M059J (cell line): Measurements from ENCODE around the gene TRA2A. TPM values are rescaled to one million over a fixed set of nuclear protein-coding genes. Genes with fewer than 3 reads are reported as not detected.
"Not testable (repeated sequence)": the region's sequence is repeated elsewhere in the genome, so short reads cannot be mapped to it uniquely, and the experiment has no call there.

Experiments used
- DNase-seq: peaks from one replicate; pipeline ENCODE4 v3.0.0-alpha.2; 2012; ENCODE audit warnings: low read depth
- total RNA-seq: library from RNA; depleted of rRNA; stranded (reverse); fragments of >200 nt; shearing (Covaris generic); gene quantifications from 2 replicates; pipeline ENCODE4 v1.2.3, GENCODE V29; 2014; rRNA removed

Gene TRA2A
- 27.5 and 31.6 TPM in 2 replicates for total RNA-seq

- DNase-seq = peak; percentile 95
These were observed at the start of gene TRA2A for GRCh38 chr7:23531794-23532489. TRA2A (minus strand) TSS chr7:23531981; CDS start chr7:23531824, 157 bp downstream.

- peak; percentile 74 for DNase-seq
These were observed 38.9 kb upstream of the TRA2A start for GRCh38 chr7:23570592-23571200.

- no peak for DNase-seq
These were observed 26.5 kb upstream of the TRA2A start for GRCh38 chr7:23558303-23558702.

- no peak for DNase-seq
These were observed 15.9 kb upstream of the TRA2A start for GRCh38 chr7:23547662-23548061.

- peak; percentile 89 for DNase-seq
These were observed 15.3 kb upstream of the TRA2A start for GRCh38 chr7:23546897-23547572.

- DNase-seq = no peak
These were observed 13.7 kb upstream of the TRA2A start for GRCh38 chr7:23545493-23545892.

GRCh38 chr7:23544913-23545354 lies 13.2 kb upstream of the TRA2A start:
- peak; percentile 70 for DNase-seq

GRCh38 chr7:23542752-23543151 lies 11.0 kb upstream of the TRA2A start:
- DNase-seq = no peak

GRCh38 chr7:23539494-23539907 lies 7.7 kb upstream of the TRA2A start:
- no peak for DNase-seq

- no peak for DNase-seq
These were observed 6.5 kb upstream of the TRA2A start for GRCh38 chr7:23538301-23538700.

- DNase-seq = no peak
These were observed 1.4 kb upstream of the TRA2A start for GRCh38 chr7:23533238-23533604.

GRCh38 chr7:23532490-23533237 lies 883 bp upstream of the TRA2A start:
- DNase-seq = no peak

GRCh38 chr7:23531050-23531793 lies 559 bp downstream of the TRA2A start:
- DNase-seq = peak; percentile 71

- DNase-seq = peak; percentile 74
These were observed 1.4 kb downstream of the TRA2A start for GRCh38 chr7:23530405-23530804.

GRCh38 chr7:23529262-23529859 lies 2.4 kb downstream of the TRA2A start:
- DNase-seq = no peak

- DNase-seq = not testable (repeated sequence)
These were observed 6.2 kb downstream of the TRA2A start for GRCh38 chr7:23525611-23526010.

GRCh38 chr7:23524473-23524872 lies 7.3 kb downstream of the TRA2A start:
- DNase-seq = no peak

- DNase-seq = no peak
These were observed 8.2 kb downstream of the TRA2A start for GRCh38 chr7:23523486-23524075.

GRCh38 chr7:23520582-23520981 lies 11.2 kb downstream of the TRA2A start:
- no peak for DNase-seq

GRCh38 chr7:23514755-23515154 lies 17.0 kb downstream of the TRA2A start:
- no peak for DNase-seq

GRCh38 chr7:23513746-23514145 lies 18.0 kb downstream of the TRA2A start:
- not testable (repeated sequence) for DNase-seq
